ENCODE data around the gene AK3.

AK3 gene

GRCh38 chr9:4709380-4709779 is 31.6 kb downstream of the AK3 start:
- no peak for DNase-seq (ENCODE audit: low read depth in 1 of 2, low spot score in 1 of 2)

GRCh38 chr9:4706971-4707622 is 33.9 kb downstream of the AK3 start:
- no peak for DNase-seq (ENCODE audit: low read depth in 1 of 2, low spot score in 1 of 2)

DNA sequence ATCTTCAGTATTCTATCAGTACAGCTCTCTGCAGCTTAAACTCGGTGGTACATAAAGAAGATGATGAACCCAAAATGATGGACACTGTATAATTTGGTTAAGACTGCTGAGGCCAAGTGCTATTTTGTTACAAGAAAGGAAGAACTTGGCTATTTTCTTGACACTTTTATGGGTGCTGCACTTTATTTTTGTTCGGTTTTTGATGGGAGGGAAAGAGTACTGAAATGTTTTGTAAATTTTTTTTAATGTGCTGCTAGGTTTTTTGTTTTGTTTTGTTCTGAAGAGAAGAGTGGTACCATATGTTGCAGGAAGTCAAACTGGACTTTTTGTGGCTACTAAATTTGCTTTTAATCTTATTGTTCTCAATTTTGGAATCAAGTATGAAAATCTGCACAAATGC is 35.0 kb downstream of the AK3 start:
- DNase-seq (ENCODE audit: low read depth in 1 of 2, low spot score in 1 of 2): no peak

DNA sequence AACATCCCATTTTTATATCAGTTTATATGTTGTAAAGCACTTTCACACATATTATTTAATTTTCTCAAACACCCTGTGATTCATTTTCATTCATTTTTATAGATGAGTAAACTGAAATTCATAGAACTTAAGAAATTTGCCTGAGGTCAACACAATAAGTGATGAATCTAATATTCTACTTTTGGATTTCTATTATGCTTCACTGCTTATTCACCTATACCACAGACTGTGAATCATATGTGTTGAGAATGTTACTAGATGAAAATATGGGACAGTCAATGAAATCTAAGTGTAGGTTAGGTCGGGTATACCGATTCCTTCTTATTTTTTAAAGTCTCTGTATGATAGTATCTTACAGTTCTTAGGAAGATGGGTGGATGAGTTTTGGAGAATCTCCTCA is 36.9 kb downstream of the AK3 start:
- no peak for DNase-seq (ENCODE audit: low read depth in 1 of 2, low spot score in 1 of 2)

GRCh38 chr9:4701526-4701925 is 39.5 kb downstream of the AK3 start:
- DNase-seq (ENCODE audit: low read depth in 1 of 2, low spot score in 1 of 2): no peak

DNA sequence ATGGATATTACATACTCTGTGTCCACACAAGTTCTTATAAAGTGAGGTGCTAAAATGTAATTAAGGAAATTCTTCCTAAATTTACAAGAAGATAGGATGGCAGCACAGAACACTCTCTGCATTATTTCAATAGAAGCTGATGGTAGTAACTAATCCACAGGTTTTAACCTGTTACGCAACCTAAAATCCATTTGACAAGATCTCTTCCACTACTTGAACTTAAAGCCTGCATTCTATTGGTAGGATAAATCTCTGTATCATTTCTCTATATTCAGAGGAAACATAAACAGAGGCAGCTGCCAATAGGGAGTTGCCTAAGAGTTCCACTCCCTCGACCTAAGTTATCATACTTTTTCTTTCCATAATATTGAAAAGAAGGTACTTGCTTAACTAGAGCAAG is 40.1 kb downstream of the AK3 start:
- DNase-seq (ENCODE audit: low read depth in 1 of 2, low spot score in 1 of 2): no peak

GRCh38 chr9:4700091-4700490 is 40.9 kb downstream of the AK3 start:
- DNase-seq (ENCODE audit: low read depth in 1 of 2, low spot score in 1 of 2): no peak

DNA sequence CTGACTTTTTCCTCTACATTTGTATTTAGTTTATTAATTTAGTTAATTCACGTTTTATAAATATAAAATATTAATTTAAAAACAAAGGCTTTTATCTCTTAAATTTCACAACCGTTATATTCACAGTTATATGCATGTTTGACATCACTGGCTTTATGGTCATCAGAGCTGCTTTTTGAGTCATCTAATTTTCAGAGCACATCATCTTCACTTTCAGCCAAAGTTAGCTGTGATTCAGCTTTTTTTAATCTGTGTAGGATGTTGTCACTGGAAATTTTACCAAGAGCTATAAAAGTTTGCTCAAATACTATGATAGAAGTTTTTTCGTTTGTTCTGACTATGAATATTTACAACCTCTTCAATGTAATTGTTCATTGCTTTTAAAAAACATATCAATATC is 49.2 kb downstream of the AK3 start:
- DNase-seq (ENCODE audit: low read depth in 1 of 2, low spot score in 1 of 2): no peak

DNA sequence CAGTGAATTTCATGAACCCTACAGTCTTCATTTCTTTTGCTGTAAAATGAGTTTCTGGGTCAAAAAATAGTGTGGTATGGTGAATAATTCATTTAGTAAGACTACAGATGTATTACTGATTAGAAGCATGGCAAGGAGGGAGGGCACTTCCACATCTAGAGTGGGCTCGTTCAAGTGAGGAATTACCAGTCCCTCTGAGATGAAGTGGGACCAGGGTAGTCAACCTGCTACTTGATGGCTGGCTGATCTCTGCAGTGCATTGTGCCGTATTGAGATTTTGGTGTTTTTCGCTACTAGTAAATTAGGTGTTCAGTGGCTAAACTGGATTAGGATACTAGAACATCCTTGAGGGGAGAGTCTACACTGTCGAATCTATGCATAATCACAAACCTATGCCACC is 50.9 kb downstream of the AK3 start:
- no peak for DNase-seq (ENCODE audit: low read depth in 1 of 2, low spot score in 1 of 2)

- no peak for DNase-seq (ENCODE audit: low read depth in 1 of 2, low spot score in 1 of 2)
These were observed 51.3 kb downstream of the AK3 start for GRCh38 chr9:4689687-4690104.

DNA sequence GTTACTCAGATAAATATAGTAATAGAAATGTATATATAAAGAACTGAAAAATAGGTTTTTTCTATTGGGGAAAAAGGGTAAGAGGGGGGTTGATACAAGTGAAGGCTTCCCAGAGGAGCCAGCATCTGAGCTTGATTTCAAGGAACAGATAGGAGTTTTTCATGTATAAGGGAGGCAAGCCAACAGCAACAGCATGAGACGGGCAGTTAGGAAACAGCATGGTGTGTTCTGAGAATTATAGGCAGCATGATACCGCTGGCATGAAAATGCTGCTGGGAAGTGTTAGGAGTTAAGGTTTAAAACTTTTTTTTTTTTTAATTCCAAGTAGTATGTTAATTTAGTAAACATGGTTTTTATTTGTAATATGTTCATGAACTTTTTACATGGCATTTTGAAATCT is 52.0 kb downstream of the AK3 start:
- no peak for DNase-seq (ENCODE audit: low read depth in 1 of 2, low spot score in 1 of 2)

DNA sequence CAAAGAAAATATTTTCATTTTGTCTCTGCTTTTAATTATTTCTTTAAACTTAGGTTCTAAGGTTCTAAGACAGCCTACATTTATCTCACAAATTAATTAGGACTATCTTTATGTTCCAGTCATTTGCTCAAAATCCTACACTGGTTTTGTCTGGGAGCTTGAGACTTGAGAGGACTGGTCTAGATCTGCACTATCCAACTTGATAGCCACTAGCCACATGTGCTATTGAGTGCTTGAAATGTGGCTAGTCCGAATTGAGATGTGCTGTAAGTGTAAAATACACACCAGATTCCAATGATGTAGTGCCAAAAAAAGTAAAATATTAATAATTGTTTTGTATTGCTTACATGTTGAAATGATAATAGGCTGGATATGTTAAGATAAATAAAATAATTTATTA is 54.4 kb downstream of the AK3 start:
- no peak for DNase-seq (ENCODE audit: low read depth in 1 of 2, low spot score in 1 of 2)

GRCh38 chr9:4686112-4686511 is 54.9 kb downstream of the AK3 start:
- no peak for DNase-seq (ENCODE audit: low read depth in 1 of 2, low spot score in 1 of 2)

GRCh38 chr9:4684820-4685219 is 56.2 kb downstream of the AK3 start:
- no peak for DNase-seq (ENCODE audit: low read depth in 1 of 2, low spot score in 1 of 2)

DNA sequence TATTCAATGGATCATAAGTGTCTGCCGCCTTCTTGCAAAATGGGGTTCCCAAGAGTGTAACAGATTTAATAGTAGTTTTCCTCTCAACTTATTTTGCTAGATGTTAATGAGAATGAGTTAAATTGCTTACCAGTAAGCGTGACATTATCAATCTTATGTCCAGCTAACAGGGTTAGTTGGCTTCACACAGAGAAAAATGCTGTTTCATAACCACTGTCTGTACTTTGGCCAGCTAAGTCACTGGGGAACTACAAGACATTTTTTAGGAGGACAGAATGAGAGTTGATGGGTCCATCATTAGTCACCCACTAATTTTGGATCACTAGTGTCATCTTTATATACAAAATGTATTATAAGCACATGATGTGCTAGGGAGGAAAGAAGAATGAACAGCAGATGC is 60.3 kb downstream of the AK3 start:
- no peak for DNase-seq (ENCODE audit: low read depth in 1 of 2, low spot score in 1 of 2)

DNA sequence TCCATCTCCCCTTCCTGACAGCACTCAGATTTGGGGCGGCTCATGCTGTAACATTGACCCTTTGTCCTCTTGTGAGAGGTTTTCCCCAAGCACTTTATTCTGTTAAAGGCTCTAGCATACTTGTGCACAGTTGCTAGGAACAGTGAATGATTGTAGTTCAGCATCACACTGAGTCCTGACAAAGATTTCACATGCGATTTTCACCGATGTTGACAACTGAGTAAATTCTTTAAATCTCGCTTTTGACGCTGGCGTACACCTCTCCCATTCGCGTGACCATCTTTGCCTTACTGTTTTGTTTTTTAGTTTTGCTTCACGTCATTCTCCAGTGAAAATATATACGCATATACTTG is 60.9 kb downstream of the AK3 start:
- DNase-seq (ENCODE audit: low read depth in 1 of 2, low spot score in 1 of 2): no peak

DNA sequence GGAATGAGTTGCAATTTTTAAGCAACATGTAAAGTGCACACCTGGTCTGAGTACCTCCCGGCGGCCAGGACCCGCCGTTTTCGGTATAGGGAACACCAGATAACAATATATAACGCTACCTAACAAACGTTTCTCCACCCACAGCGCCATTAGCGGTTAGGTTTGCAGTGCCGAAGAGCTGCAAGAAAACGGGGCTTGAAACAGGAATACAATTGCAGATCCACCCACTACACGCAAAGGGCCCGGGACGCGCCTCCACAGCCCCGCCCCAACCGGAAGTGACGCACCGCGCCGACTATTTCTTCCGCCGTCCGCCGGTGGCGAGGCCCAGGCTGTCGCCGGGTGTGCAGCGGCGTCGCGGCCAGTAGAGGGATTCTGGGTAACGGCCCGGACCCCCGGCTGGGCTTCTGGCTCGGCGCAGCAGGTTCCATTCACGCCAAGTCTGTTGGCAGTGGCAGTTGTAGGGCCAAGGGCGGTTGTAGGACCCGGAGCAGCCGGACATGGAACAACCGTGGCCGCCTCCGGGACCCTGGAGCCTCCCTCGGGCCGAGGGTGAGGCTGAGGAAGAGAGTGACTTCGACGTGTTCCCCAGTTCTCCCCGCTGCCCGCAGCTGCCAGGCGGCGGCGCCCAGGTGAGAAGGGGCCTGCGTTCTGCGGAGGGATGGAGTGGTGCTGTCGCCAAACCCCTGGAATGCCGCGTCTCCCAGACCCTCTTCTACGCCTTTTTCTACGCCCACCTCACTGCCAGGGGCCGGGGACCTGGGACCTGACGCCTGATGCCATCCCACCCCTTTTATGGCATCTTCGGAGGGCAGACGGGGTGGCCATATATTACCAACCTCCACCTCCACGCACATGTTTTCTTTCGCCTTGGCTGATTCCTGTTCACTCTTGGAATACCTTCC is 61.5 kb downstream of the AK3 start, which contains the start of gene CDC37L1:
Gene CDC37L1, plus strand, starts transcription at position 302 of the 905 bp plus-strand sequence. Its CDS starts 199 bp downstream, at position 501.
- DNase-seq (ENCODE audit: low read depth in 1 of 2, low spot score in 1 of 2): peak; percentile 96 to 100

DNA sequence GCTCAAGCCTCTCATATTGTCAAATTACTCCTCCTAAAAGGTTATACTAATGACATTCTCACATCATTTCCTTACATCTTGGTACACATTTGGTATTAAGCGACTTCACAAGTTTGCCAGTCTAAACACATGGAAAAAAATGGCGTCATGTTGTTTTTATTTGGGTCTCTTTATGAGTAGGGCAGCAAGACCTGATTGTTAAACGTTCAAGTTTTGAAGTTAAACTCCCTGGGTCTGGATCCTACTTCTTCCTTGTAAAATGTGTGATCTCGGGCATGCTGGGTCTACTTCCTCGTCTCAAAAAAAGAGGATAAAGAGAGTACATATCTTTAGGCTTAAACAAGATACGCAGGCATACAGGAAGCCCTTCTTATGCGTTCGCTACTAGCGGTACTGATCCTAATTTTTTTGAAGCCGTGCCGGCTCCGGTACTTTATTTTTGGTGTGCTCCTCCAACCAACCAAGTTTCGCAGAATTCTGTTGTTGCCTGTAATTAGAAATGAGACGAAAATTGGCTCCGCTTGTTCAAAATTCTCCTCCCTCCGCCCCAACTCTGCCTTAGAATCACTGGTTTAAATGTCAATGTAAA is 62.2 kb downstream of the AK3 start:
- no peak for DNase-seq (ENCODE audit: low read depth in 1 of 2, low spot score in 1 of 2)

DNA sequence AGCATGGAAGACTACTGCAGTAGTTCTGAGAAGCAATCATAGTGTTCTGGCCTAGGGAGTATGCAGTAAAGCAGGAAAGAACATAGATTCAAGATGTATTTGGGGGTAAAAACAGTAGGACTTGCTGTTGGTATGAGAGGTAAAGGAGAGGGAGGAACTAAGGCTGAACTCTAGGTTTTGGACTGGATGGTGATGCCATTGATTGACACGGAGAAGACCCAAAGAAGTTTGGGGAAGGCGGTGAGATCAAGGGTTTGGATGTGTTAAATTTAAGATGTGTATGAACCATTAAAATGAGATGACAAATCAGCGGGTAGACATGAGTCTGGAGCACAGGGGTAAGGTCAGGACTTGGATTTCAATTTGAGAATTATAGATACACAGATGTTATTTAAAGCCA is 63.6 kb downstream of the AK3 start:
- no peak for DNase-seq (ENCODE audit: low read depth in 1 of 2, low spot score in 1 of 2)

DNA sequence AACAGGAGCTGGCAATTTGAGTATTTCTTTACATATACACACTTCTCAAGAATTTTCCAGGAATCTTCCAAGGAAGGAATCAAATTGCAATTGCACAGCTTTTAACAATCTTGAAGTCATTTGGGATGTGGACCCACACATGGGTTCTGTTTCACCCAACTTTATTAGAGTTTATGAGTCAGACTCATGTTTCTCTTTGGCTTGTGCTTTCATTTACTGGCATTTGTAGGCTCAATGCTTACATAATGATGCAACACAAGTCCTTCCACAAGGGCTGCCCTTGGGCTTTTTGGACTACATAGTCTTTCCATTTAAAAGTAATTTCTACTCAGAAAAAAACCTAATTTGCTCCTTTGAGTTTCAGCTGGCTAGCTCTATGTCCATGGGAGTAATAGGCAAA is 66.2 kb downstream of the AK3 start:
- DNase-seq (ENCODE audit: low read depth in 1 of 2, low spot score in 1 of 2): no peak

DNA sequence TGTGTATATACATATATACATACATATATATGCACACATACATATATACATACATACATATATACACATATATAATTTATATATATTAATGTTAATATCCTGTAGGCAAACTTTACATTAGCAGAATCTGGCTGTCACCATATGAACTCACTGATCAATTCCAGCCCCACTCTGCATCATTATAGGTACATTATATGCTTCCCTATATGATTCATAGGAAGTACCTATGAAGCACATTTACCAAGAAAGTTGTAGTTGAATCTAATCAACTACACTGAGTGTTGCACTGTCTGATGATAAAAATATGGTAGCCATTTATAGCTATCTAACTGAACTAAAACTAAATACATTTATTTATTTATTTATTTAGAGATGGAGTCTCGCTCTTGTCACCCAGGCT is 69.3 kb downstream of the AK3 start:
- no peak for DNase-seq (ENCODE audit: low read depth in 1 of 2, low spot score in 1 of 2)

- DNase-seq (ENCODE audit: low read depth in 1 of 2, low spot score in 1 of 2): no peak
These were observed 70.4 kb downstream of the AK3 start for GRCh38 chr9:4670591-4670990.

Measured in stimulated activated CD4-positive, alpha-beta T cell treated with anti-CD3 and anti-CD28 coated beads, Interleukin-15, amount 100 ng/mL, for 1 hour (primary cell).